ENCODE data around the gene UROD. TPM values are rescaled to one million over a fixed set of nuclear protein-coding genes. Genes with fewer than 3 reads are reported as not detected.
A peak's percentile ranks its signal among the peaks of the same experiment; 100 is the strongest.

UROD gene
- total and polyA plus RNA-seq, 2 donors (not counting 1 experiment from before 2014, with no cell fraction given), result 65.5 to 82.5 TPM

DNA sequence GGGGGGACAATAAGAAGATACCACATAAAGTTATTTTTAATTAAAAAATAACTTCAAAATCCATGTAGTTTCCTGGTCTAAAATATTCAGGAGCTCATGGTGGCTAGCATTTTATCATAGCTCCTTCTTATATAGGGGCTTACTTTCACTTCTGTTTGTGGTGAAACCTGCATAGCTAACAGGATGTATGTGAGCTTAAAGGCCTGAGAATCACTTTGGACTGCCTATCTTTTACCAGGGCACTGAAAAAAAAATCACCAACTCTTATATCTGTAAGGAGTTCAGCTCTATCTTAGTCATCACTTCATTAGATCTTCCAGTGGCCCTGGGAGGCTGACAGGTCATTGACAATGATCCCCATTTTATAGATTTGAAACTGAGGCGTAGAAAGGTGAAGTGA lies 21.3 kb downstream of the UROD start:
- Histone ChIP-seq H3K4me1 (ENCODE audit: control insufficient read depth in 2 of 2, insufficient read depth in 2 of 2, low read length in 2 of 2) (peaks cover 11% of the 10 kb centered on the region in 2 donors), H3K27me3 (replicated peaks in 1 of 4; ENCODE audit: control extremely low read depth in 1 of 4, control insufficient read depth in 3 of 4, insufficient read depth in 4 of 4, low read length in 3 of 4) (no peaks in the 10 kb centered on the region), H4K20me1 (ENCODE audit: control insufficient read depth, insufficient read depth, low read length, poor library complexity, severe bottlenecking) (no peaks in the 10 kb centered on the region), H3K36me3 (replicated peaks in 1 of 2; ENCODE audit: control extremely low read depth in 1 of 2, control insufficient read depth in 1 of 2, extremely low read depth in 1 of 2, insufficient read depth in 2 of 2, low read length in 1 of 2) (no peaks in the 10 kb centered on the region), H3K27ac (ENCODE audit: low read length in 2 of 2) (peak overlapping the region; percentile 28 to 52), H3K9ac (ENCODE audit: low read length) (peak overlapping the region; percentile 26), H3K9me3 (ENCODE audit: control extremely low read depth in 1 of 3, control insufficient read depth in 2 of 3, insufficient read depth in 1 of 3, low read length in 2 of 3) (no peaks in the 10 kb centered on the region), H3K4me2 (replicated peaks; ENCODE audit: low read depth, low read length, poor library complexity, severe bottlenecking) (peak overlapping the region; percentile 28), H3K4me3 (ENCODE audit: control extremely low read depth in 1 of 5, extremely low read depth in 1 of 5, insufficient read depth in 1 of 5, low read depth in 2 of 5, low read length in 4 of 5) (no peak overlapping the region), H3K79me2 (ENCODE audit: control insufficient read depth, insufficient read depth, low read length) (no peaks in the 10 kb centered on the region), H2AFZ (ENCODE audit: insufficient read depth, low read depth, low read length, poor library complexity, severe bottlenecking) (peak overlapping the region; percentile 39)
- WGBS (ENCODE audit: insufficient coverage), result no CpG with 5 or more reads among the region's 1 CpG
- H3K4me3 Mint-ChIP-seq, result no peak overlapping the region
- CTCF ChIA-PET, result interaction anchor here (0.8 to 2.7 kb wide), 3 partner anchors 14 to 19 kb away, joined by 4 to 10 read pairs (median 6); no protein-coding TSS in a partner anchor
- POLR2A ChIA-PET, result no interaction called here
- peak overlapping the region; percentile 67 for H3K27ac Mint-ChIP-seq
- ATAC-seq (ENCODE audit: low read depth) (peak; percentile 51), DNase-seq (peak; percentile 38)
- no peaks in the 10 kb centered on the region for H3K27me3 Mint-ChIP-seq
- intact Hi-C loops (cut with micrococcal nuclease), result no loop called here
- TF ChIP-seq, protein P1, sequence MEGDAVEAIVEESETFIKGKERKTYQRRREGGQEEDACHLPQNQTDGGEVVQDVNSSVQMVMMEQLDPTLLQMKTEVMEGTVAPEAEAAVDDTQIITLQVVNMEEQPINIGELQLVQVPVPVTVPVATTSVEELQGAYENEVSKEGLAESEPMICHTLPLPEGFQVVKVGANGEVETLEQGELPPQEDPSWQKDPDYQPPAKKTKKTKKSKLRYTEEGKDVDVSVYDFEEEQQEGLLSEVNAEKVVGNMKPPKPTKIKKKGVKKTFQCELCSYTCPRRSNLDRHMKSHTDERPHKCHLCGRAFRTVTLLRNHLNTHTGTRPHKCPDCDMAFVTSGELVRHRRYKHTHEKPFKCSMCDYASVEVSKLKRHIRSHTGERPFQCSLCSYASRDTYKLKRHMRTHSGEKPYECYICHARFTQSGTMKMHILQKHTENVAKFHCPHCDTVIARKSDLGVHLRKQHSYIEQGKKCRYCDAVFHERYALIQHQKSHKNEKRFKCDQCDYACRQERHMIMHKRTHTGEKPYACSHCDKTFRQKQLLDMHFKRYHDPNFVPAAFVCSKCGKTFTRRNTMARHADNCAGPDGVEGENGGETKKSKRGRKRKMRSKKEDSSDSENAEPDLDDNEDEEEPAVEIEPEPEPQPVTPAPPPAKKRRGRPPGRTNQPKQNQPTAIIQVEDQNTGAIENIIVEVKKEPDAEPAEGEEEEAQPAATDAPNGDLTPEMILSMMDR (IDR thresholded peaks at IDR 0.05), result no peak
- TF ChIP-seq EZH2 (IDR thresholded peaks at IDR 0.05; ENCODE audit: borderline replicate concordance, insufficient read depth, low read depth, low read length, poor library complexity, severe bottlenecking), result no peak
- no peaks in the 10 kb centered on the region for H3K9me3 Mint-ChIP-seq (ENCODE audit: insufficient read depth)
- peaks cover 12% of the 10 kb centered on the region for H3K4me1 Mint-ChIP-seq

DNA sequence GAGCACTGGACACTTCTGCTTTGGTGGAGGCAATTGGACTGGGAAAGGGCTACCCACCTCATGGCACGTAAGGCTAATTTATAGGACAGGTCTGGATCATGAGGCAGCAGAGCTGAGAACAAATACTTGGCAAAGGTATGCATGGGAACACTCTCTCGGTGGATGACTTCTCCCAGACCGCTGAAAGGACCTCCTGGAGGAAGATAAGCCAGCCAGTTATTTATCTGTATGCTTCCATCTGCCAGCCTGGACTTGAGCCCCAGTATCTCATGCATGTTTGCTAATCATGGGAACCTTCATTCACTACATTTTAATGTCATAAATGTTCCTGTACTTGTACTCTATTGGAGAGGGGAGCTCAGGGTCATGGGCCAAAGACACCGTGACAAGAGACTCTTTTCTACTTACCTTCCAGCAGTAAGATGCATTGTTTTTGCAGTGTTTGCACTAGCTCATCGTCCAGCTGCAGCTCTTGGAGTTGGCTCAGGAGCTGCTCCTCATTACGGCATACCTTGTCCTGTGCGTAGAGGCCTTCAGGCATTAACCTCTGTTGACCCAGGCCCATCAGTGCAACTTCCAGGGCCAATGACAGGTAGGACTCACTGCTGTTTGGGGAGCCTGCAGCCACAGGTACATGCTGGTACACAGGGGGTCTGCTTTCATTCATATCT lies 23.7 kb downstream of the UROD start:
- POLR2A ChIA-PET, result no interaction called here
- DNase-seq, result no peak
- H3K4me3 Mint-ChIP-seq, result no peak overlapping the region

More for the DNA sequence above, 23.7 kb downstream of the UROD start:
- Histone ChIP-seq H3K4me1 (ENCODE audit: control insufficient read depth in 2 of 2, insufficient read depth in 2 of 2, low read length in 2 of 2) (peaks cover 11% of the 10 kb centered on the region in 2 donors), H3K79me2 (ENCODE audit: control insufficient read depth, insufficient read depth, low read length) (no peaks in the 10 kb centered on the region), H3K4me3 (ENCODE audit: control extremely low read depth in 1 of 5, extremely low read depth in 1 of 5, insufficient read depth in 1 of 5, low read depth in 2 of 5, low read length in 4 of 5) (no peak overlapping the region), H3K9ac (ENCODE audit: low read length) (no peak overlapping the region), H3K27me3 (replicated peaks in 1 of 4; ENCODE audit: control extremely low read depth in 1 of 4, control insufficient read depth in 3 of 4, insufficient read depth in 4 of 4, low read length in 3 of 4) (no peaks in the 10 kb centered on the region), H4K20me1 (ENCODE audit: control insufficient read depth, insufficient read depth, low read length, poor library complexity, severe bottlenecking) (no peaks in the 10 kb centered on the region), H3K27ac (ENCODE audit: low read length in 2 of 2) (no peak overlapping the region), H3K4me2 (replicated peaks; ENCODE audit: low read depth, low read length, poor library complexity, severe bottlenecking) (no peak overlapping the region), H3K36me3 (replicated peaks in 1 of 2; ENCODE audit: control extremely low read depth in 1 of 2, control insufficient read depth in 1 of 2, extremely low read depth in 1 of 2, insufficient read depth in 2 of 2, low read length in 1 of 2) (no peaks in the 10 kb centered on the region), H2AFZ (ENCODE audit: insufficient read depth, low read depth, low read length, poor library complexity, severe bottlenecking) (no peak overlapping the region), H3K9me3 (ENCODE audit: control extremely low read depth in 1 of 3, control insufficient read depth in 2 of 3, insufficient read depth in 1 of 3, low read length in 2 of 3) (no peaks in the 10 kb centered on the region)
- ATAC-seq (ENCODE audit: low read depth), result no peak
- Mint-ChIP-seq H3K9me3 (ENCODE audit: insufficient read depth) (no peaks in the 10 kb centered on the region), H3K27ac (no peak overlapping the region), H3K27me3 (no peaks in the 10 kb centered on the region), H3K4me1 (peaks cover 12% of the 10 kb centered on the region)
- intact Hi-C loops (cut with micrococcal nuclease), result no loop called here
- no peak for TF ChIP-seq EZH2 (IDR thresholded peaks at IDR 0.05; ENCODE audit: borderline replicate concordance, insufficient read depth, low read depth, low read length, poor library complexity, severe bottlenecking)
- TF ChIP-seq, protein P1 (IDR thresholded peaks at IDR 0.05), result no peak
- WGBS (ENCODE audit: insufficient coverage), result 97% methylated on average over 7 of the region's 7 CpGs
- CTCF ChIA-PET, result interaction anchor here (0.6 to 2.7 kb wide), 2 partner anchors 17 to 323 kb away, joined by 4 to 10 read pairs; no protein-coding TSS in a partner anchor

Data from B cell (primary cell).